Thoracic aorta (tissue), 2 donors: ENCODE measurements around the gene ATP5ME. TPM values are rescaled to one million over a fixed set of nuclear protein-coding genes. Genes with fewer than 3 reads are reported as not detected.

Source experiments
- ATAC-seq: fragments of 150-250 bp; one replicate; pipeline ENCODE4 v1.8.0; 2017; ENCODE audit warnings: low read depth; ENCODE audit not compliant: insufficient number of reproducible peaks, low FRiP score
- DNase-seq: peaks from one replicate; pipeline ENCODE4 v3.0.0-alpha.2; 2020; ENCODE audit warnings: low spot score
- H3K27ac ChIP-seq, 2 donors: fragments of 200-600 bp; sonication (generic); 1 replicate in 1 of 2; 2 replicates in 1 of 2; pipeline ENCODE4 v1.5.1; 2016; ENCODE audit warnings: mild to moderate bottlenecking in 2 of 2, moderate library complexity in 2 of 2
- H3K27me3 ChIP-seq: fragments of 200-600 bp; sonication (generic); replicated peaks from 2 replicates; pipeline ENCODE4 v1.6.0; 2016; ENCODE audit warnings: mild to moderate bottlenecking; ENCODE audit not compliant: insufficient read depth
- H3K36me3 ChIP-seq: fragments of 200-600 bp; sonication (generic); one replicate; pipeline ENCODE4 v1.5.1; 2016
- H3K4me1 ChIP-seq, 2 donors: fragments of 200-600 bp; sonication (generic); 1 replicate in 1 of 2; 2 replicates in 1 of 2; pipeline versions ENCODE4 v1.5.1 to v1.6.0; 2016; ENCODE audit warnings: low read depth in 2 of 2, mild to moderate bottlenecking in 1 of 2; ENCODE audit not compliant: control insufficient read depth in 1 of 2
- H3K4me3 ChIP-seq: fragments of 200-600 bp; sonication (generic); 2 replicates; pipeline ENCODE4 v1.5.1; 2016; ENCODE audit warnings: mild to moderate bottlenecking
- H3K9me3 ChIP-seq: fragments of 200-600 bp; sonication (generic); 2 replicates; pipeline ENCODE4 v1.5.1; 2016
- CTCF ChIP-seq: fragments of 200-600 bp; sonication (generic); IDR thresholded peaks from one replicate; pipeline ENCODE4 v1.5.1; 2019; ENCODE audit warnings: antibody characterized with exemption
- total RNA-seq, 2 donors: library from RNA; depleted of rRNA; stranded (reverse); fragments of >200 nt; gene quantifications; one replicate each; pipeline versions ENCODE4 v1.1.0 to v1.2.3, GENCODE V29; 2016

ATP5ME gene
- total RNA-seq, 2 donors from 2014 or later = 21.0 to 51.6 TPM

GRCh38 chr4:633976-634598, 40.0 kb downstream of the ATP5ME start:
- Histone ChIP-seq H3K9me3 (no peaks in the 10 kb centered on the region), H3K4me1 (no peaks in the 10 kb centered on the region), H3K36me3 (no peaks in the 10 kb centered on the region), H3K27ac (no peak overlapping the region), H3K27me3 (no peaks in the 10 kb centered on the region), H3K4me3 (no peak overlapping the region)
- DNase-seq (no peak), ATAC-seq (no peak)
- no peak for TF ChIP-seq CTCF

- no peak overlapping the region for H3K4me3 ChIP-seq
- no peaks in the 10 kb centered on the region for H3K4me1 ChIP-seq
- TF ChIP-seq CTCF = no peak
- DNase-seq (no peak), ATAC-seq (no peak)
- no peak overlapping the region for H3K27ac ChIP-seq
- H3K9me3 ChIP-seq = no peaks in the 10 kb centered on the region
- H3K36me3 ChIP-seq = no peaks in the 10 kb centered on the region
- H3K27me3 ChIP-seq = no peaks in the 10 kb centered on the region
These were observed 40.7 kb downstream of the ATP5ME start for GRCh38 chr4:633406-633805.

GRCh38 chr4:632926-633325, 41.1 kb downstream of the ATP5ME start:
- no peaks in the 10 kb centered on the region for H3K9me3 ChIP-seq
- H3K27ac ChIP-seq = no peak overlapping the region
- H3K4me3 ChIP-seq = no peak overlapping the region
- H3K4me1 ChIP-seq = no peaks in the 10 kb centered on the region
- DNase-seq = no peak
- ATAC-seq = no peak
- TF ChIP-seq CTCF = no peak
- H3K27me3 ChIP-seq = no peaks in the 10 kb centered on the region
- no peaks in the 10 kb centered on the region for H3K36me3 ChIP-seq

- no peak for TF ChIP-seq CTCF
- Histone ChIP-seq H3K36me3 (no peaks in the 10 kb centered on the region), H3K27me3 (no peaks in the 10 kb centered on the region), H3K4me3 (no peak overlapping the region), H3K27ac (no peak overlapping the region), H3K4me1 (no peaks in the 10 kb centered on the region), H3K9me3 (no peaks in the 10 kb centered on the region)
- no peak for ATAC-seq
- DNase-seq = no peak
These were observed 41.8 kb downstream of the ATP5ME start for GRCh38 chr4:632196-632790.

GRCh38 chr4:630656-631055, 43.4 kb downstream of the ATP5ME start:
- H3K27me3 ChIP-seq = no peaks in the 10 kb centered on the region

More at GRCh38 chr4:630656-631055, 43.4 kb downstream of the ATP5ME start:
- Histone ChIP-seq H3K4me1 (no peaks in the 10 kb centered on the region), H3K4me3 (no peak overlapping the region), H3K9me3 (no peaks in the 10 kb centered on the region), H3K27ac (no peak overlapping the region), H3K36me3 (no peaks in the 10 kb centered on the region)
- no peak for TF ChIP-seq CTCF
- DNase-seq (no peak), ATAC-seq (no peak)
